AG04450 (cell line): ENCODE measurements around the gene NCOA4. TPM values are rescaled to one million over a fixed set of nuclear protein-coding genes. Genes with fewer than 3 reads are reported as not detected.

Source experiments
- CTCF ChIA-PET: fragments of 300-600, 350-600 bp; formaldehyde crosslinking; extraction: SDS; loops from one replicate; lab custom pipeline; 2022; ENCODE audit warnings: antibody characterized with exemption, inconsistent platforms; lab: Charles Lee
- POLR2A ChIA-PET: fragments of 350-600 bp; formaldehyde crosslinking; extraction: SDS; loops from one replicate; lab custom pipeline; 2021; ENCODE audit warnings: antibody characterized with exemption, inconsistent platforms; lab: Yijun Ruan, JAX
- DNase-seq: peaks from one replicate; pipeline ENCODE4 v3.0.0-alpha.2; 2011; ENCODE audit warnings: low read depth, low spot score
- H3K27ac ChIP-seq: one replicate; pipeline ENCODE4 v1.5.1; 2012; ENCODE audit warnings: low read depth, low read length, control low read depth
- H3K27me3 ChIP-seq: one replicate; pipeline ENCODE4 v1.6.0; 2012; ENCODE audit warnings: low read length; ENCODE audit not compliant: control insufficient read depth, insufficient read depth
- H3K4me3 ChIP-seq: 2 replicates; pipeline ENCODE4 v1.5.1; 2011; ENCODE audit warnings: mild to moderate bottlenecking, low read depth, low read length, control low read depth
- H3K9me3 ChIP-seq: 2 replicates; pipeline ENCODE4 v1.5.1; 2012; ENCODE audit warnings: low read length; ENCODE audit not compliant: control insufficient read depth, insufficient read depth
- polyA minus RNA-seq: library from RNA; depleted of rRNA, polyadenylated mRNA; stranded (reverse); fragments of >200 nt; gene quantifications from 2 replicates; pipeline ENCODE4 v1.2.3, GENCODE V29; 2011; rRNA and poly(A)+ RNA removed
- polyA plus RNA-seq: library from polyadenylated mRNA; depleted of rRNA; stranded (reverse); fragments of >200 nt; gene quantifications from 2 replicates; pipeline ENCODE4 v1.2.3, GENCODE V29; 2011; rRNA removed
- TF ChIP-seq, protein P1 (sequence below): IDR thresholded peaks from 2 replicates; pipeline ENCODE4 v1.5.1; 2011; ENCODE audit warnings: low read depth, low read length, control low read depth, inconsistent platforms

NCOA4 gene
- 139 and 171 TPM in 2 replicates for polyA plus RNA-seq
- 143 and 144 TPM in 2 replicates for polyA minus RNA-seq

DNA sequence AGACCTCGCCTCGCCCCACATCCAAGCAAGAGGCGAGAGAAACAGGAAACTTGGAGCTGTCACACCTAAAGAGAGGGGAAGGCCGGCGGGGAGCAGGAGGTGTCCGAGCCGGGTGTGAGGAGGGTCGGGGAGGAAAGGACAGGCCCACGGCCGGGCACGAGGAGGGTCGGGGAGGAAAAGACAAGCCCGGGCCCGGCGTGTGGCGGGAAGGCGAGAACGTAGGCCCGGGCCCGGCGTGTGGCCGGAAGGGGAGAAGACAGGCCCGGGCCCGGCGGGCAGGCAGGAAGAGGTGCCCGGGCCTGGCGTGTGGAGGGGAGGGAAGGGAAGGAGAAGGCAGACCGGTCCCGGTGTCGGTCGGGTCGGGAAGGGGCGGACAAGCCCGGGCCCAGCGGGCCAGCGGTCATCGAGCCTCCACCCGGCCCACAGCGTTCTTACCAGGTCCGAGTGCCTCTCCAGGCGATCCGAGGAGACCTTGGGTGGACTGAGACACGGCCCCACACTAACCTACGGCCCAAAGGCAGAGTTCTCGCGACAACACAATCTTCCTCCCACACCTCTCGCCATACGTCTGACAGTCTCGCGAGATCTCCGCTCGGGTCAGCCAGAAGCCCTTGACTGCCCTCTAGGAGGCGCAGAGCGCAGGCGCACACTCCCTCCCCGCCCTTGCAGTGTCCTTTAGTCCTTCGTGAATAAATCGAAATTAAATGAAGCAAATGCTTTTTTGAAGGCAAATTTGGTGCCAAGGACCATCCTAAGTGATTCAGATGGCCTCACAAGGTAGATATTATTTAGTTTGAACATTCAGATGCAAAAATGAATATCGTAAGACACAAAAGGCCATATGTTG, at the start of gene NCOA4:
TSS of gene NCOA4 (minus strand) at position 533 of the 847 bp plus-strand sequence. CDS start 13,943 bp downstream, outside the sequence.
- Histone ChIP-seq H3K27ac (peak within 1 kb of the TSS; percentile 81), H3K27me3 (no peaks in the 10 kb centered on the region), H3K9me3 (peaks cover 5% of the 10 kb centered on the region; the same call in 1 of the 2 replicates), H3K4me3 (peak within 1 kb of the TSS; percentile 72)
- peak; percentile 98 for DNase-seq
- POLR2A ChIA-PET: interaction anchor here (0.8 kb wide), 1 partner anchor 9 kb away, joined by 3 read pairs; no protein-coding TSS in a partner anchor
- CTCF ChIA-PET: interaction anchor here (1.6 to 2.2 kb wide), 2 partner anchors 23 to 46 kb away, joined by 5 to 9 read pairs; no protein-coding TSS in a partner anchor
- TF ChIP-seq, protein P1, sequence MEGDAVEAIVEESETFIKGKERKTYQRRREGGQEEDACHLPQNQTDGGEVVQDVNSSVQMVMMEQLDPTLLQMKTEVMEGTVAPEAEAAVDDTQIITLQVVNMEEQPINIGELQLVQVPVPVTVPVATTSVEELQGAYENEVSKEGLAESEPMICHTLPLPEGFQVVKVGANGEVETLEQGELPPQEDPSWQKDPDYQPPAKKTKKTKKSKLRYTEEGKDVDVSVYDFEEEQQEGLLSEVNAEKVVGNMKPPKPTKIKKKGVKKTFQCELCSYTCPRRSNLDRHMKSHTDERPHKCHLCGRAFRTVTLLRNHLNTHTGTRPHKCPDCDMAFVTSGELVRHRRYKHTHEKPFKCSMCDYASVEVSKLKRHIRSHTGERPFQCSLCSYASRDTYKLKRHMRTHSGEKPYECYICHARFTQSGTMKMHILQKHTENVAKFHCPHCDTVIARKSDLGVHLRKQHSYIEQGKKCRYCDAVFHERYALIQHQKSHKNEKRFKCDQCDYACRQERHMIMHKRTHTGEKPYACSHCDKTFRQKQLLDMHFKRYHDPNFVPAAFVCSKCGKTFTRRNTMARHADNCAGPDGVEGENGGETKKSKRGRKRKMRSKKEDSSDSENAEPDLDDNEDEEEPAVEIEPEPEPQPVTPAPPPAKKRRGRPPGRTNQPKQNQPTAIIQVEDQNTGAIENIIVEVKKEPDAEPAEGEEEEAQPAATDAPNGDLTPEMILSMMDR: peak; percentile 79

DNA sequence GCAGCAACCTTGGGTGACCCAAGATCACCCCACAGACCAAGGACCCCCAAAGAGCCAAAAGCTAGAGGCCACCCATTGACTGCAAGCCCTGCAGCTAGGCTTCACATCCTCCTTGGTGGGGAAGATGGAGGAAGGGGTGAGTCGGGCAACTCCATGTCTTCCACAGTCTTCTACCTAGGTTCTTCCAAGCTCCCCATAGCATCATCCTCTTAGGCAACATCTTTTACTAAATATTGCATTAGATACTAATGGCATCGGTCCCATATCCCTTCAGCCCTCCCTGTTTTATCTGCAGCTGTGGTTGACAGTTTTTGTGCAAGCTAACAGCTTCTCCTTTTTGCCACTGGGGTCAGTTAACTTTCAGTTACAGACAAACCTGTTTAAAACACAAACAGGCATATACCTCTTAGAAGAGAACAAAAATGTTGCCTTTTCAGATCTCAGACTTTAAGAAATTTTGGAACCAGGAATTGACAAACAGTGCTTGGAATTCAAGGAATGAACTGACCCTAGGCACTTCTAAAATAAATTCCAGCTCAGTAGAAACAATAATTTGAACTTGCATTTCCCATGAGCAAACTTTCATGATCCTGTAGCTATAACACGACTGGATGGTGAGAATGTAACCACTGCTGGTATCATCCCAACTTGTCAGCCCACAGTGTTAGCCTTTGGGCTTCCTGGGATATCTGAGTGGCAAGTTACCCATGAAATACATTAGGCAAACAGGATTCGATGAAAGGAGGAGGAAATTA, 49.6 kb upstream of the NCOA4 start:
- ChIA-PET POLR2A (no interaction called here), CTCF (no interaction called here)
- Histone ChIP-seq H3K27me3 (no peaks in the 10 kb centered on the region), H3K27ac (no peak overlapping the region), H3K9me3 (no peaks in the 10 kb centered on the region), H3K4me3 (no peak overlapping the region)
- no peak for DNase-seq
- TF ChIP-seq, protein P1: no peak

DNA sequence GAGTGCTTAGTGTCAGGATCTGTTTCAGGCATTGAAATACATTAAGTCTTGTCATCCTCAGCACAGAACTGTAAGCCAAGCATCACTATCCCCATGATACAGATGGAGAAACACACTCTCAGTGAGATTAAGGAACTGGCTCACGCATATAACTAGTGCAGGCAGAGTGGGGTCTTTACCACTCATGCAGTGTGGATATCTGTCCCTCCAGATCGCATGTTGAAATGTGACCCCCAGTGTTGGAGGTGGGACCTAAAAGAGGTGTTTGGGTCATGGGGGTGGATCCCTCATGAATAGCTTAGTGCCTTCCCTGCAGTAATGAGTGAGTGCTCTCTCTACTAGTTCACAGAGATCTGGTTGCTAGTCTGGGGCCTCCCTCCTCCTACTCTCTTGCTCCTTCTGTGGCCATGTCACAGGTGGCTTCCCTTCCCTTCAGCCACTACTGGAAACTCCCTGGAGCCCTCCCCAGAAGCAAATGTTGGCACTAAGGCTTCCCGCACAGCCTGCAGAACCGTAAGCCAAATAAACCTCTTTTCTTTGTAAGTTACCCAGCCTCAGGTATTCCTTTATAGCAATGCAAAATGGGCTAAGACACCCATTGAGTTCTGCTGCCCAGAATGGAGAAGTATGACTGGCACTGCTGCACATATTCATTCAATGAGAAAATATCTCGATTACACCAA, 47.4 kb upstream of the NCOA4 start:
- Histone ChIP-seq H3K27me3 (no peaks in the 10 kb centered on the region), H3K4me3 (no peak overlapping the region), H3K27ac (no peak overlapping the region), H3K9me3 (no peaks in the 10 kb centered on the region)
- no peak for DNase-seq
- CTCF ChIA-PET: no interaction called here
- POLR2A ChIA-PET: no interaction called here
- TF ChIP-seq, protein P1: no peak

DNA sequence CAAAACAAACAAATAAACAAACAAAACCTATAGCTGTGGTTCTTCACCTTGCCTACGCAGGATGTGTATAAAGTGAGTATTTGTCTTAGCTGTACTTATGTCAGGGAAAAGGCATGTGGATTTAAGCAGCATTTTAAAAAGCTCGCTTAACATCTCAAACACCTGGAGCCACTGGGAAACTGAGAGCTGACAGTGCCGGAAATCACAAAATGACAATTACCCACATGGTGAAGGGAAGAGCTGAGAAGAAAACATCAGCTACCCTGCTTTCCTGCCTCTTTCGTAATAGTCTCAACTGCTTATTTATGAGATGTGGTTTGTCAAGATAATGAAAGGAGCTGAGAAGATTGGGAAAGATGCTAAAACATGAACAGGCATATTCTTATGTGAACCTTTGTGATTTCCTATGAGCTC, 46.7 kb upstream of the NCOA4 start:
- DNase-seq: no peak
- POLR2A ChIA-PET: no interaction called here
- H3K9me3 ChIP-seq: no peaks in the 10 kb centered on the region
- no peak overlapping the region for H3K4me3 ChIP-seq
- no peak overlapping the region for H3K27ac ChIP-seq
- TF ChIP-seq, protein P1: no peak
- no peaks in the 10 kb centered on the region for H3K27me3 ChIP-seq
- CTCF ChIA-PET: no interaction called here
